Stimulated activated CD4-positive, alpha-beta T cell treated with anti-CD3 and anti-CD28 coated beads, Interleukin-1b, Interleukin-23, amount 100 ng/mL, for 48 hours (primary cell): ENCODE data around the gene RCSD1.
A peak's percentile ranks its signal among the peaks of the same experiment; 100 is the strongest.

ENCODE experiments used
- DNase-seq: peaks from one replicate; pipeline ENCODE4 v3.0.0-alpha.2; 2020

Gene RCSD1

GRCh38 chr1:167618789-167619188 lies 11.2 kb upstream of the RCSD1 start:
- no peak for DNase-seq

- DNase-seq = no peak
Observed at GRCh38 chr1:167620002-167620401, 10.0 kb upstream of the RCSD1 start.

- DNase-seq = no peak
Observed at GRCh38 chr1:167621780-167622313, 8.2 kb upstream of the RCSD1 start.

- no peak for DNase-seq
Observed at GRCh38 chr1:167623951-167624350, 6.1 kb upstream of the RCSD1 start.

- no peak for DNase-seq
Observed at GRCh38 chr1:167625040-167625823, 4.8 kb upstream of the RCSD1 start.

GRCh38 chr1:167627615-167627864 lies 2.5 kb upstream of the RCSD1 start:
- no peak for DNase-seq

GRCh38 chr1:167627865-167628641 lies 2.0 kb upstream of the RCSD1 start:
- DNase-seq = peak; percentile 86

GRCh38 chr1:167628741-167629515 lies 1.1 kb upstream of the RCSD1 start:
- no peak for DNase-seq

GRCh38 chr1:167630568-167631385 lies 745 bp downstream of the RCSD1 start:
- peak; percentile 16 for DNase-seq

GRCh38 chr1:167631386-167631935 lies 1.4 kb downstream of the RCSD1 start:
- DNase-seq = no peak

- DNase-seq = peak; percentile 33
Observed at GRCh38 chr1:167631936-167632614, 2.0 kb downstream of the RCSD1 start.

GRCh38 chr1:167633258-167633944 lies 3.4 kb downstream of the RCSD1 start:
- no peak for DNase-seq

GRCh38 chr1:167634435-167634834 lies 4.4 kb downstream of the RCSD1 start:
- DNase-seq = no peak

GRCh38 chr1:167635156-167635648 lies 5.2 kb downstream of the RCSD1 start:
- no peak for DNase-seq

- no peak for DNase-seq
Observed at GRCh38 chr1:167635941-167636340, 5.9 kb downstream of the RCSD1 start.

- DNase-seq = no peak
Observed at GRCh38 chr1:167638064-167638463, 8.0 kb downstream of the RCSD1 start.

- no peak for DNase-seq
Observed at GRCh38 chr1:167640051-167640450, 10.0 kb downstream of the RCSD1 start.

GRCh38 chr1:167641786-167642500 lies 11.9 kb downstream of the RCSD1 start:
- DNase-seq = peak; percentile 13

- DNase-seq = no peak
Observed at GRCh38 chr1:167642501-167642826, 12.4 kb downstream of the RCSD1 start.

GRCh38 chr1:167643441-167643840 lies 13.4 kb downstream of the RCSD1 start:
- DNase-seq = no peak
